ENCODE results near the gene ARHGAP6.
A peak's percentile ranks its signal among the peaks of the same experiment; 100 is the strongest.

The ARHGAP6 gene

GRCh38 chrX:11349020-11349419, 316.7 kb downstream of the ARHGAP6 start:
- H3K27ac ChIP-seq, result no peak overlapping the region

GRCh38 chrX:11347300-11347699, 318.4 kb downstream of the ARHGAP6 start:
- Histone ChIP-seq H3K27ac (no peak overlapping the region), H3K4me3 (no peak overlapping the region)
- TF ChIP-seq CTCF (IDR thresholded peaks at IDR 0.05), result no peak
- no peak for DNase-seq (ENCODE audit: low spot score)

More at GRCh38 chrX:11349020-11349419, 316.7 kb downstream of the ARHGAP6 start:
- TF ChIP-seq CTCF (IDR thresholded peaks at IDR 0.05), result no peak
- DNase-seq (ENCODE audit: low spot score), result no peak
- no peak overlapping the region for H3K4me3 ChIP-seq

GRCh38 chrX:11346121-11346682, 319.5 kb downstream of the ARHGAP6 start:
- Histone ChIP-seq H3K4me3 (no peak overlapping the region), H3K27ac (no peak overlapping the region)
- no peak for DNase-seq (ENCODE audit: low spot score)
- no peak for TF ChIP-seq CTCF (IDR thresholded peaks at IDR 0.05)

GRCh38 chrX:11342673-11343072, 323.0 kb downstream of the ARHGAP6 start:
- no peak for TF ChIP-seq CTCF (IDR thresholded peaks at IDR 0.05)
- Histone ChIP-seq H3K4me3 (no peak overlapping the region), H3K27ac (no peak overlapping the region)
- DNase-seq (ENCODE audit: low spot score), result no peak

- Histone ChIP-seq H3K4me3 (peak overlapping the region; percentile 24), H3K27ac (peak overlapping the region; percentile 24 to 70)
- no peak for TF ChIP-seq CTCF (IDR thresholded peaks at IDR 0.05)
- no peak for DNase-seq (ENCODE audit: low spot score)
Measured at GRCh38 chrX:11341274-11342201, 324.2 kb downstream of the ARHGAP6 start.

- no peak for TF ChIP-seq CTCF (IDR thresholded peaks at IDR 0.05)
- H3K4me3 ChIP-seq, result no peak overlapping the region
- no peak for DNase-seq (ENCODE audit: low spot score)
- H3K27ac ChIP-seq, result no peak overlapping the region
Measured at GRCh38 chrX:11337292-11338009, 328.3 kb downstream of the ARHGAP6 start.
